Measurements from ENCODE around the gene MESD. TPM values are rescaled to one million over a fixed set of nuclear protein-coding genes. Genes with fewer than 3 reads are reported as not detected.

The MESD gene
- total RNA-seq, 1 donor from 2014 or later: 25.9 TPM

DNA sequence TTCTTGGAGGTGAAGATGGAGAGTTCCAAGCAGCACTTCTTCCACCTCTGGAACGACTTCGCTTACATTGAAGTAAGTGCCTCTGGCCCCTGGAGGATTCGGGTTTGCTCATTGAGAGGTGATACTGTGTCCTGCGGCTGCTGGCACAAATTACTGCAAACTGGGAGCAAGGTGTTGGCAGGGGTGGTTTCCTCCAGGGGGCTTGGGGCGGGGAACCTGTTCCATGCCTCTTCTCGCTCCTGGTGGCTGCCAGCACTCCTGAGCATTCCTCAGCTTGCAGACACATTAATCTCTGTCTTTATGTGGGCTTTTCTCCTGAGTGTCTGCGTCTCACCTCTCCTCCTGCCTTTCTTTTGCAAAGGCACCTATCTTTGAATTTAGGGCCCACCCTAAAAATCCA, 47.4 kb downstream of the MESD start:
- Histone ChIP-seq H3K4me3 (ENCODE audit: low read depth, low read length) (no peak overlapping the region), H3K27me3 (ENCODE audit: control insufficient read depth, insufficient read depth, low read length) (no peaks in the 10 kb centered on the region), H3K36me3 (ENCODE audit: control insufficient read depth, insufficient read depth, low read length) (no peaks in the 10 kb centered on the region)
- TF ChIP-seq, protein P1, sequence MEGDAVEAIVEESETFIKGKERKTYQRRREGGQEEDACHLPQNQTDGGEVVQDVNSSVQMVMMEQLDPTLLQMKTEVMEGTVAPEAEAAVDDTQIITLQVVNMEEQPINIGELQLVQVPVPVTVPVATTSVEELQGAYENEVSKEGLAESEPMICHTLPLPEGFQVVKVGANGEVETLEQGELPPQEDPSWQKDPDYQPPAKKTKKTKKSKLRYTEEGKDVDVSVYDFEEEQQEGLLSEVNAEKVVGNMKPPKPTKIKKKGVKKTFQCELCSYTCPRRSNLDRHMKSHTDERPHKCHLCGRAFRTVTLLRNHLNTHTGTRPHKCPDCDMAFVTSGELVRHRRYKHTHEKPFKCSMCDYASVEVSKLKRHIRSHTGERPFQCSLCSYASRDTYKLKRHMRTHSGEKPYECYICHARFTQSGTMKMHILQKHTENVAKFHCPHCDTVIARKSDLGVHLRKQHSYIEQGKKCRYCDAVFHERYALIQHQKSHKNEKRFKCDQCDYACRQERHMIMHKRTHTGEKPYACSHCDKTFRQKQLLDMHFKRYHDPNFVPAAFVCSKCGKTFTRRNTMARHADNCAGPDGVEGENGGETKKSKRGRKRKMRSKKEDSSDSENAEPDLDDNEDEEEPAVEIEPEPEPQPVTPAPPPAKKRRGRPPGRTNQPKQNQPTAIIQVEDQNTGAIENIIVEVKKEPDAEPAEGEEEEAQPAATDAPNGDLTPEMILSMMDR (IDR thresholded peaks at IDR 0.05; ENCODE audit: insufficient read depth, low read length, poor library complexity, severe bottlenecking): no peak
- no peak for DNase-seq (ENCODE audit: low read depth)

DNA sequence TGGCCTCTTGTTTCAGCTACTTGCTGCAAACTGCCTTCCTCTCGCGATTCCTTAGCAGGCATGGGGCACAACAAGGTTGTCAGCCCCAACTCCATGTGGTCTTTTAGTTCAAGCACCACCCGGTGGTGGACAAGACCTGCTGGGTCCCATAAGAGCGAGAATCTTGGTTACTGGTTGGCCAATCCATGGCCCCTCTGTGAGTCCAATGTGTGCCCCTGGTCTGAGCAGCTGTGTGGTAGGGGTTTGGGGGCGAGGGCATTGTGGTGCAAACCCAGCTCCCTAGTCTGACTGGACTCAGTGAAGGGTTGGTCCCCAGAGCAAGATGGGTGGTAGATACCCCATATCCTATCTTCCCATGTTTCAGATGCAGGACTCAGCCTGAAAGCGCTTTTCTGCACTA, 48.8 kb downstream of the MESD start:
- TF ChIP-seq, protein P1 (IDR thresholded peaks at IDR 0.05; ENCODE audit: insufficient read depth, low read length, poor library complexity, severe bottlenecking): no peak
- no peak for DNase-seq (ENCODE audit: low read depth)
- Histone ChIP-seq H3K36me3 (ENCODE audit: control insufficient read depth, insufficient read depth, low read length) (no peaks in the 10 kb centered on the region), H3K27me3 (ENCODE audit: control insufficient read depth, insufficient read depth, low read length) (no peaks in the 10 kb centered on the region), H3K4me3 (ENCODE audit: low read depth, low read length) (no peak overlapping the region)

DNA sequence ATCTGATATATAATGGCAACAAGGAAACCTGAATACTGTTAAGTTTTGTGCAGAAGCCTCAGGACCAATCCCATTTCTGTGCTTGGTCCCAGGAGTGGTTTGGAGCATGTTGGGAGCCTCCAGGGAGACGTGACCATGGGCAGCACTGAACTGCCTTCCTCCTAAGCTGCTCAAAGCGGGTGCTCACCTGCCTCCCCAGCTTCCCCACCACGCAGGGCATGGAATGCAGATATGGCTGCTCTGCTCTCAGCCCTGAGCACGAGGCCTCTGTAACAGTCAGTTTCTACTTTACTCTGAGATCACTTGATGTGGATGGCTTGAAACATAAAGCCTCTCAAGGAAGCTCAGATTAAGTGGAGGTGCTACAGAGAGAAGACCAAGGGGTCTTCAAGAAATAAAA, 49.3 kb downstream of the MESD start:
- Histone ChIP-seq H3K36me3 (ENCODE audit: control insufficient read depth, insufficient read depth, low read length) (no peaks in the 10 kb centered on the region), H3K4me3 (ENCODE audit: low read depth, low read length) (no peak overlapping the region), H3K27me3 (ENCODE audit: control insufficient read depth, insufficient read depth, low read length) (no peaks in the 10 kb centered on the region)
- TF ChIP-seq, protein P1 (IDR thresholded peaks at IDR 0.05; ENCODE audit: insufficient read depth, low read length, poor library complexity, severe bottlenecking): no peak
- no peak for DNase-seq (ENCODE audit: low read depth)

DNA sequence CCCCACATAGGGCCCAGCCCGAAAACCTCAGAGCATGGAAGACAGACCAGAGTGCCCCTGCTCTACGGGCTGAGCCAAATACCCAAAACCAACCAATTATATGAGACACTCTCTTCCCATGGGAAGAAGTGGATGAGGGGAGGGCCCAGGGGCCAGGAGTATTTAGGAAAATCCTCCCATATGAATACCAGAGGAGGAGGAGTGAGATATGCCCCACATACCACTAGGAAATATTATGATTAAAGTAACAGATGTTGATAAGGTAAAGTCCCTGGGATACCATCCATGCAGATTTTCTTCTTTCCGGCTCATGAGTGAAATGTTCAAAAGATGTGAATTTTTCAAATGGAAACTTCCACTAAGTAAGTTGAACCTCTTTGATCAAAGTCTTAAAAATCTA, 50.4 kb downstream of the MESD start:
- TF ChIP-seq, protein P1 (IDR thresholded peaks at IDR 0.05; ENCODE audit: insufficient read depth, low read length, poor library complexity, severe bottlenecking): no peak
- no peaks in the 10 kb centered on the region for H3K27me3 ChIP-seq (ENCODE audit: control insufficient read depth, insufficient read depth, low read length)
- no peak overlapping the region for H3K4me3 ChIP-seq (ENCODE audit: low read depth, low read length)
- no peak for DNase-seq (ENCODE audit: low read depth)
- no peaks in the 10 kb centered on the region for H3K36me3 ChIP-seq (ENCODE audit: control insufficient read depth, insufficient read depth, low read length)

DNA sequence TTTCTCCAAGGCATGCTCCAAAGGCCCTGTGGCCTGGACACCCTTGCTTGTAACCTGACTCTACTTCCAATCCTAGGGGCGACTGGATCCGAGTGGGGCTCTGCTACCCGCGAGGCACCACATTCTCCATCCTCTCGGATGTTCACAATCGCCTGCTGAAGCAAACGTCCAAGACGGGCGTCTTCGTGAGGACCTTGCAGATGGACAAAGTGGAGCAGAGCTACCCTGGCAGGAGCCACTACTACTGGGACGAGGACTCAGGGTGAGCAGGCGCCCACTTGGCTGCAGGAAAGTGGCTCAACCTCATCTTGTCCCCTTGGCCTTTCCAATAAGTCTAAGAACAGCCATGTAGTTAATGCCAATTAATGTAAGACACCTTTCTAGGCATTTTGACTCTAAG, 51.9 kb downstream of the MESD start:
- H3K36me3 ChIP-seq (ENCODE audit: control insufficient read depth, insufficient read depth, low read length): no peaks in the 10 kb centered on the region

More for the DNA sequence above, 51.9 kb downstream of the MESD start:
- Histone ChIP-seq H3K27me3 (ENCODE audit: control insufficient read depth, insufficient read depth, low read length) (no peaks in the 10 kb centered on the region), H3K4me3 (ENCODE audit: low read depth, low read length) (no peak overlapping the region)
- no peak for DNase-seq (ENCODE audit: low read depth)
- TF ChIP-seq, protein P1 (IDR thresholded peaks at IDR 0.05; ENCODE audit: insufficient read depth, low read length, poor library complexity, severe bottlenecking): no peak
